ENCODE data around the gene TTC21B. TPM values are rescaled to one million over a fixed set of nuclear protein-coding genes. Genes with fewer than 3 reads are reported as not detected.

Gene TTC21B
- total RNA-seq, 4 donors from 2014 or later, result 29.1 to 45.7 (median 32.9) TPM

DNA sequence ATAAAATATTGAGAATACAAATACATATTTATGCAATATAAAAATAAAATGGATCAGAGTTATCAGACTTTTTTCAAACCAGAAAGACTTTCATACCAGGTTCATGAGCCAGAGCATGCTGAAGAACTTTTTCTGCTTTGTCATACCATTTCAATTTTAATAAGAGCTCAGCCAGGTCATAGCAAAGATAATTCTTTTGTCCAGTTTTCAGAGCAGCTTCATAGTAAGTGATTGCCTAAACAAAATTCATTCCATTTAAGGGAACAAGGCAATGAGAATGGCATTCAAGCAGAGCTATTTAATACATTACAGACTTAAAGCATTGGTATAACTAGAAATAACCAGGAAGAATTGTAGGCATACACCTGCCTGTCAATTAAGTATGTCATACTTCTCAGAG, 42.3 kb downstream of the TTC21B start:
- intact Hi-C loops (cut with DNase I), result no loop called here
- Histone ChIP-seq H3K27ac (no peak overlapping the region), H3K27me3 (no peaks in the 10 kb centered on the region), H3K4me1 (no peaks in the 10 kb centered on the region), H3K36me3 (peaks cover 6 to 21% of the 10 kb centered on the region in 2 donors), H3K4me3 (replicated peaks in 1 of 3) (no peak overlapping the region), H3K9me3 (no peaks in the 10 kb centered on the region)
- TF ChIP-seq, protein P1, sequence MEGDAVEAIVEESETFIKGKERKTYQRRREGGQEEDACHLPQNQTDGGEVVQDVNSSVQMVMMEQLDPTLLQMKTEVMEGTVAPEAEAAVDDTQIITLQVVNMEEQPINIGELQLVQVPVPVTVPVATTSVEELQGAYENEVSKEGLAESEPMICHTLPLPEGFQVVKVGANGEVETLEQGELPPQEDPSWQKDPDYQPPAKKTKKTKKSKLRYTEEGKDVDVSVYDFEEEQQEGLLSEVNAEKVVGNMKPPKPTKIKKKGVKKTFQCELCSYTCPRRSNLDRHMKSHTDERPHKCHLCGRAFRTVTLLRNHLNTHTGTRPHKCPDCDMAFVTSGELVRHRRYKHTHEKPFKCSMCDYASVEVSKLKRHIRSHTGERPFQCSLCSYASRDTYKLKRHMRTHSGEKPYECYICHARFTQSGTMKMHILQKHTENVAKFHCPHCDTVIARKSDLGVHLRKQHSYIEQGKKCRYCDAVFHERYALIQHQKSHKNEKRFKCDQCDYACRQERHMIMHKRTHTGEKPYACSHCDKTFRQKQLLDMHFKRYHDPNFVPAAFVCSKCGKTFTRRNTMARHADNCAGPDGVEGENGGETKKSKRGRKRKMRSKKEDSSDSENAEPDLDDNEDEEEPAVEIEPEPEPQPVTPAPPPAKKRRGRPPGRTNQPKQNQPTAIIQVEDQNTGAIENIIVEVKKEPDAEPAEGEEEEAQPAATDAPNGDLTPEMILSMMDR (IDR thresholded peaks at IDR 0.05), result no peak
- no peak for TF ChIP-seq POLR2A (IDR thresholded peaks at IDR 0.05)
- DNase-seq, result no peak

DNA sequence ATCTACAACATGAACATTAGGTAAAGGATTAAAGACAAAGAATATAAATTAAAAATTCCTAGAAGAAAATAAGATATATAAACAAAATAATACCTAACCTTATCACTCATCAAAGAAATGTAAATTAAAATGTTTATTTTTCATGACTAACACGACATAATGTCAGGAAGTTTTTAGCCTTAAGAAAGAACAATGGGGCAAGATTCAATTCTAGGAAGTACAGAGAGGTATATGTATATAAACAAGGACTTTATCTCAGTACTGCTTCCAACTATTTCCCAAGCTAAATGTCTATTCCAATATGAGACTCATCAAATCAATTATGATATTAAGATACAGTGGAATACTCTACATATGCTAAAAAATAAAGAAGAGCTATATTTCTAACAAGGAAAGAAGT, 44.1 kb downstream of the TTC21B start:
- H3K36me3 ChIP-seq, result peaks cover 5 to 10% of the 10 kb centered on the region in 2 donors
- no peaks in the 10 kb centered on the region for H3K9me3 ChIP-seq
- no peak overlapping the region for H3K27ac ChIP-seq
- WGBS, 2 donors, result 73% methylated on average over 1 of the region's 1 CpG
- no peak for DNase-seq
- no peaks in the 10 kb centered on the region for H3K27me3 ChIP-seq
- H3K4me3 ChIP-seq (replicated peaks in 1 of 3), result no peak overlapping the region
- no peak for TF ChIP-seq POLR2A (IDR thresholded peaks at IDR 0.05)
- TF ChIP-seq, protein P1 (IDR thresholded peaks at IDR 0.05), result no peak
- no peaks in the 10 kb centered on the region for H3K4me1 ChIP-seq
- intact Hi-C loops (cut with DNase I), result no loop called here

DNA sequence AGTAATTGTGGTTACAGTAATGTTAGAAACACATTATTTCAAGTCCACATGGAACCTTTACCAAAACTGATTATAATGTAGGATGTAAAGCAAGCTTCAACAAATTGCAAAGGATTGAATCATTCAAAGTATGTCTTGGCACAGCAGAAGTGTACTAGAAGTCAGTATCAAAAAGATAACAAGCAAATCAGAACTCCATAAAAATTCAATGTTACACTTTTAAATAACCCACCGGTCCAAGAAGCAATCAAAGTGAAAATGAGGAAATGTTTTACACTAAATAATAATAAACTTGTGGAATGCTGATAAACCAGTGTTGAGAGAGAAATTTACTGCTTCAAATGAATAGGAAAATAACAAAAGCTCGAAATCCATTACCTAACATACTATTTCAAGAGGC, 47.7 kb downstream of the TTC21B start:
- 95 to 97% methylated on average over 2 of the region's 2 CpGs for WGBS, 2 donors
- Histone ChIP-seq H3K27ac (no peak overlapping the region), H3K9me3 (no peaks in the 10 kb centered on the region), H3K27me3 (no peaks in the 10 kb centered on the region), H3K36me3 (peaks cover 0 to 4% of the 10 kb centered on the region in 2 donors), H3K4me1 (peaks cover 0 to 5% of the 10 kb centered on the region in 2 donors), H3K4me3 (replicated peaks in 1 of 3) (no peak overlapping the region)
- no peak for DNase-seq
- intact Hi-C loops (cut with DNase I), result no loop called here
- TF ChIP-seq, protein P1 (IDR thresholded peaks at IDR 0.05), result no peak
- no peak for TF ChIP-seq POLR2A (IDR thresholded peaks at IDR 0.05)

DNA sequence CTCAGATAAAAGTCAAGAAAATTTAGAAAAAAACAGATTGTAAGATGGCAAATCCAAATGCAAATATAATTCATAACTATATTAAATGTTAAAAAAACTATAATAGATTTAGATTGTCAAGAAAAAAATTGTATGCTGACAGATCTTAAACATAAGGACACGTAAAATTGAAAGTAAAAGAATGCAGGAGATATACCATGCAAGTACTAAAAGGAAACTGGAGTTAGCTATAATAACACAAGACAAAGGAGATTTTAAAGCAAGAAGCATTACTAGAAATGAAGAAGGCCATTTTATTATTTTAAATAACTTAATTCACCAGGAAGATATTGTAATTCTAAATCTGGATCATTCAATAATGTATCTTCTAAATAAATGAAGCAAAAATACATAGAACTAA, 48.3 kb downstream of the TTC21B start:
- TF ChIP-seq POLR2A (IDR thresholded peaks at IDR 0.05), result no peak
- TF ChIP-seq, protein P1 (IDR thresholded peaks at IDR 0.05), result no peak
- intact Hi-C loops (cut with DNase I), result no loop called here
- WGBS, 2 donors, result 92 to 98% methylated on average over 1 of the region's 1 CpG

DNA sequence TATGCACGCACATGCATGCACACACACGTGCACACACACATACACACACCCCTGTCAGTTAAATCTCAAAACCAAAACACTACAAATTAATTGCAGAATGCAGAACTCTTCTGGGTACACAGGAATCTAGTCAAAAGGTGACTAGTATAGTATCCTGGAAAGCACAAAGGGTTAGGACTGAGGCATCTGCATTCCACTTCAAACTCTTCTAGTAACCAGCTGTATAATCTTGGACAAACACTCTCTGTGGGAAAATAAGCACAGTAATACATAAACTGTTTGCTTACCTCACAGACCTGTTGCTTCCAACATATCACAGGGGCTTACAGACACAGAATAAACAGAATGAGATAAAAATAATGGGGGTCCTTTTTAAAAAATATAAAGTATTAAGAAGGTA, 49.1 kb downstream of the TTC21B start:
- Histone ChIP-seq H3K4me3 (replicated peaks in 1 of 3) (no peak overlapping the region), H3K27me3 (no peaks in the 10 kb centered on the region), H3K27ac (no peak overlapping the region), H3K4me1 (peaks cover 0 to 5% of the 10 kb centered on the region in 2 donors), H3K9me3 (no peaks in the 10 kb centered on the region), H3K36me3 (peaks cover 3 to 4% of the 10 kb centered on the region in 2 donors)
- no peak for DNase-seq
- TF ChIP-seq, protein P1 (IDR thresholded peaks at IDR 0.05), result no peak
- TF ChIP-seq POLR2A (IDR thresholded peaks at IDR 0.05), result no peak
- intact Hi-C loops (cut with DNase I), result no loop called here
- WGBS, 2 donors, result 93 to 99% methylated on average over 2 of the region's 2 CpGs

More for the DNA sequence above, 48.3 kb downstream of the TTC21B start:
- Histone ChIP-seq H3K9me3 (no peaks in the 10 kb centered on the region), H3K27ac (no peak overlapping the region), H3K4me3 (replicated peaks in 1 of 3) (no peak overlapping the region), H3K27me3 (no peaks in the 10 kb centered on the region), H3K36me3 (peaks cover 0 to 4% of the 10 kb centered on the region in 2 donors), H3K4me1 (peaks cover 0 to 5% of the 10 kb centered on the region in 2 donors)
- no peak for DNase-seq

All from thyroid gland (tissue), 4 donors.